ENCODE measurements around the gene MCF2L2.

GRCh38 chr3:183472155-183472554 is 43.7 kb upstream of the MCF2L2 start:
- TF ChIP-seq ZNF777 (CRISPR knock-in tag; IDR thresholded peaks at IDR 0.05) (no peak), ONECUT2 (CRISPR knock-in tag; IDR thresholded peaks at IDR 0.05) (no peak), NFE2L1 (CRISPR knock-in tag; IDR thresholded peaks at IDR 0.05; ENCODE audit: borderline replicate concordance) (no peak), CTCF (CRISPR knock-in tag; IDR thresholded peaks at IDR 0.05) (no peak), KLF13 (CRISPR knock-in tag; IDR thresholded peaks at IDR 0.05) (no peak), ZNF704 (CRISPR knock-in tag; IDR thresholded peaks at IDR 0.05; ENCODE audit: borderline replicate concordance) (no peak), ZBTB4 (CRISPR knock-in tag; IDR thresholded peaks at IDR 0.05; ENCODE audit: borderline replicate concordance) (no peak), BCL6 (CRISPR knock-in tag; IDR thresholded peaks at IDR 0.05) (no peak), ZNF12 (CRISPR knock-in tag; IDR thresholded peaks at IDR 0.05) (no peak)

Data from HepG2 (cell line).